Measurements from ENCODE around the gene NAA60. TPM values are rescaled to one million over a fixed set of nuclear protein-coding genes. Genes with fewer than 3 reads are reported as not detected.
"Not testable (repeated sequence)": the region's sequence is repeated elsewhere in the genome, so short reads cannot be mapped to it uniquely, and the experiment has no call there.

The NAA60 gene
- total RNA-seq, 1 donor from 2014 or later: 50.6 TPM

GRCh38 chr16:3469736-3470135 is 26.3 kb downstream of the NAA60 start:
- Mint-ChIP-seq H3K9me3 (no peaks in the 10 kb centered on the region), H3K4me1 (no peaks in the 10 kb centered on the region), H3K27ac (peak overlapping the region; percentile 21), H3K27me3 (ENCODE audit: low read depth) (no peaks in the 10 kb centered on the region), H3K36me3 (peaks cover 20% of the 10 kb centered on the region), H3K4me3 (no peak overlapping the region)
- no peak for DNase-seq (ENCODE audit: low spot score in 2 of 2, unreplicated experiment in 2 of 2)
- no peak for TF ChIP-seq CTCF (IDR thresholded peaks at IDR 0.05; ENCODE audit: unreplicated experiment)

GRCh38 chr16:3470723-3471122 is 27.2 kb downstream of the NAA60 start:
- no peak for DNase-seq (ENCODE audit: low spot score in 2 of 2, unreplicated experiment in 2 of 2)
- H3K4me1 Mint-ChIP-seq: no peaks in the 10 kb centered on the region
- H3K9me3 Mint-ChIP-seq: no peaks in the 10 kb centered on the region
- H3K36me3 Mint-ChIP-seq: peaks cover 20% of the 10 kb centered on the region
- H3K4me3 Mint-ChIP-seq: no peak overlapping the region
- H3K27me3 Mint-ChIP-seq (ENCODE audit: low read depth): no peaks in the 10 kb centered on the region
- TF ChIP-seq CTCF (IDR thresholded peaks at IDR 0.05; ENCODE audit: unreplicated experiment): no peak
- H3K27ac Mint-ChIP-seq: no peak overlapping the region

GRCh38 chr16:3471518-3472176 is 28.2 kb downstream of the NAA60 start:
- Mint-ChIP-seq H3K4me3 (no peak overlapping the region), H3K9me3 (no peaks in the 10 kb centered on the region), H3K27ac (no peak overlapping the region), H3K36me3 (peaks cover 18% of the 10 kb centered on the region), H3K27me3 (ENCODE audit: low read depth) (no peaks in the 10 kb centered on the region), H3K4me1 (no peaks in the 10 kb centered on the region)
- no peak for TF ChIP-seq CTCF (IDR thresholded peaks at IDR 0.05; ENCODE audit: unreplicated experiment)
- no peak for DNase-seq (ENCODE audit: low spot score in 2 of 2, unreplicated experiment in 2 of 2)

- no peaks in the 10 kb centered on the region for H3K4me1 Mint-ChIP-seq
- H3K4me3 Mint-ChIP-seq: no peak overlapping the region
- no peak for TF ChIP-seq CTCF (IDR thresholded peaks at IDR 0.05; ENCODE audit: unreplicated experiment)
- no peak for DNase-seq (ENCODE audit: low spot score in 2 of 2, unreplicated experiment in 2 of 2)
- peaks cover 10% of the 10 kb centered on the region for H3K36me3 Mint-ChIP-seq
- no peak overlapping the region for H3K27ac Mint-ChIP-seq
- H3K9me3 Mint-ChIP-seq: no peaks in the 10 kb centered on the region
- H3K27me3 Mint-ChIP-seq (ENCODE audit: low read depth): no peaks in the 10 kb centered on the region
Observed at GRCh38 chr16:3472878-3473595, 29.6 kb downstream of the NAA60 start.

- not testable (repeated sequence) for DNase-seq (ENCODE audit: low spot score in 2 of 2, unreplicated experiment in 2 of 2); H3K4me3 Mint-ChIP-seq; H3K36me3 Mint-ChIP-seq; H3K27me3 Mint-ChIP-seq (ENCODE audit: low read depth); H3K9me3 Mint-ChIP-seq; H3K4me1 Mint-ChIP-seq; H3K27ac Mint-ChIP-seq
Observed at GRCh38 chr16:3473596-3473943, 30.1 kb downstream of the NAA60 start.

GRCh38 chr16:3474136-3474779 is 30.8 kb downstream of the NAA60 start:
- Mint-ChIP-seq H3K27ac (no peak overlapping the region), H3K27me3 (ENCODE audit: low read depth) (no peaks in the 10 kb centered on the region), H3K36me3 (peaks cover 8% of the 10 kb centered on the region), H3K9me3 (no peaks in the 10 kb centered on the region), H3K4me1 (peaks cover 2% of the 10 kb centered on the region), H3K4me3 (no peak overlapping the region)
- no peak for TF ChIP-seq CTCF (IDR thresholded peaks at IDR 0.05; ENCODE audit: unreplicated experiment)
- no peak for DNase-seq (ENCODE audit: low spot score in 2 of 2, unreplicated experiment in 2 of 2)

- H3K27ac Mint-ChIP-seq; H3K4me1 Mint-ChIP-seq; H3K4me3 Mint-ChIP-seq; H3K9me3 Mint-ChIP-seq; DNase-seq (ENCODE audit: low spot score in 2 of 2, unreplicated experiment in 2 of 2); H3K27me3 Mint-ChIP-seq (ENCODE audit: low read depth): not testable (repeated sequence)
- H3K36me3 Mint-ChIP-seq: peaks cover 11% of the 10 kb centered on the region
Observed at GRCh38 chr16:3474870-3475269, 31.4 kb downstream of the NAA60 start.

Data from mesothelial cell of epicardium (in vitro differentiated cells).